Stimulated activated CD8-positive, alpha-beta memory T cell treated with anti-CD3 and anti-CD28 coated beads, Interleukin-4, amount 100 ng/mL, for 24 hours (primary cell): Measurements from ENCODE around the gene RPL35A.
"Not testable (repeated sequence)": the region's sequence is repeated elsewhere in the genome, so short reads cannot be mapped to it uniquely, and the experiment has no call there.

Experiments
- DNase-seq: peaks from one replicate; pipeline ENCODE4 v3.0.0-alpha.2; 2020; ENCODE audit warnings: low read depth

Gene RPL35A

GRCh38 chr3:197949778-197950676 is at the start of gene RPL35A:
Gene RPL35A (plus strand): TSS chr3:197950190. CDS start chr3:197950968, 778 bp downstream.
- DNase-seq: peak; percentile 62

GRCh38 chr3:197901626-197902025 is 48.4 kb upstream of the RPL35A start:
- no peak for DNase-seq

GRCh38 chr3:197906023-197906849 is 43.8 kb upstream of the RPL35A start:
- DNase-seq: peak; percentile 70

- DNase-seq: no peak
These were observed 43.2 kb upstream of the RPL35A start for GRCh38 chr3:197906850-197907187.

GRCh38 chr3:197907196-197907595 is 42.8 kb upstream of the RPL35A start:
- no peak for DNase-seq

GRCh38 chr3:197908550-197908949 is 41.4 kb upstream of the RPL35A start:
- DNase-seq: not testable (repeated sequence)

- no peak for DNase-seq
These were observed 40.9 kb upstream of the RPL35A start for GRCh38 chr3:197908957-197909701.

- DNase-seq: no peak
These were observed 37.1 kb upstream of the RPL35A start for GRCh38 chr3:197912741-197913476.

GRCh38 chr3:197913641-197914380 is 36.2 kb upstream of the RPL35A start:
- DNase-seq: no peak

- DNase-seq: not testable (repeated sequence)
These were observed 28.3 kb upstream of the RPL35A start for GRCh38 chr3:197921429-197922275.

- DNase-seq: no peak
These were observed 23.6 kb upstream of the RPL35A start for GRCh38 chr3:197926418-197926817.

GRCh38 chr3:197927578-197927977 is 22.4 kb upstream of the RPL35A start:
- not testable (repeated sequence) for DNase-seq

GRCh38 chr3:197936819-197937384 is 13.1 kb upstream of the RPL35A start:
- DNase-seq: no peak

GRCh38 chr3:197940745-197941384 is 9.1 kb upstream of the RPL35A start:
- DNase-seq: no peak

- no peak for DNase-seq
These were observed 6.9 kb upstream of the RPL35A start for GRCh38 chr3:197942956-197943556.

GRCh38 chr3:197949191-197949777 is 706 bp upstream of the RPL35A start:
- no peak for DNase-seq

- no peak for DNase-seq
These were observed 679 bp downstream of the RPL35A start for GRCh38 chr3:197950677-197951061.

- DNase-seq: no peak
These were observed 1.5 kb downstream of the RPL35A start for GRCh38 chr3:197951392-197951990.
